B cell (primary cell): ENCODE measurements around the gene CHPF2. TPM values are rescaled to one million over a fixed set of nuclear protein-coding genes. Genes with fewer than 3 reads are reported as not detected.

Experiments
- ATAC-seq: fragments of 200-7000 bp; cut with Tn5 transposase; one replicate; pipeline ENCODE4 v1.10.0; 2021; ENCODE audit warnings: low read depth, mild to moderate bottlenecking, moderate number of reproducible peaks, moderate library complexity
- CTCF ChIA-PET: fragments of 350-600 bp; sonication (Branson Sonifier 250); formaldehyde crosslinking; loops from one replicate; lab custom pipeline; 2021; ENCODE audit warnings: antibody characterized with exemption, inconsistent platforms; lab: Charles Lee
- POLR2A ChIA-PET: fragments of 350-600 bp; sonication (Branson Sonifier 250); formaldehyde crosslinking; loops from one replicate; lab custom pipeline; 2021; ENCODE audit warnings: antibody characterized with exemption; lab: Charles Lee
- DNase-seq: peaks from one replicate; pipeline ENCODE4 v3.0.0; 2013
- H2AFZ ChIP-seq: 2 replicates; pipeline ENCODE4 v1.6.1; 2012; ENCODE audit warnings: mild to moderate bottlenecking, low read depth, low read length; ENCODE audit not compliant: insufficient read depth, poor library complexity, severe bottlenecking
- H3K27ac ChIP-seq, 2 donors: 1 replicate in 1 of 2; 2 replicates in 1 of 2; pipeline ENCODE4 v1.5.1; 2012 to 2013; ENCODE audit warnings: low read length in 2 of 2, mild to moderate bottlenecking in 2 of 2, moderate library complexity in 1 of 2
- H3K27me3 ChIP-seq, 4 experiments: fragments of 200-600 bp in 1 of 4; sonication (generic) in 1 of 4; replicated peaks in 1 of 4; 1 replicate in 2 of 4; 2 replicates in 2 of 4; pipeline versions ENCODE4 v1.6.1 to v1.7.0; 2013 to 2016; ENCODE audit warnings: low read length in 3 of 4, mild to moderate bottlenecking in 2 of 4, mixed read lengths in 1 of 4, moderate library complexity in 1 of 4; ENCODE audit not compliant: insufficient read depth in 4 of 4, control insufficient read depth in 3 of 4; ENCODE audit errors: control extremely low read depth in 1 of 4
- H3K36me3 ChIP-seq, 2 experiments: replicated peaks in 1 of 2; 1 replicate in 1 of 2; 2 replicates in 1 of 2; pipeline versions ENCODE4 v1.6.1 to v1.7.1; 2013; ENCODE audit warnings: low read length in 1 of 2; ENCODE audit not compliant: insufficient read depth in 2 of 2, control insufficient read depth in 1 of 2; ENCODE audit errors: control extremely low read depth in 1 of 2, extremely low read depth in 1 of 2
- H3K4me1 ChIP-seq, 2 donors: fragments of 200-600 bp in 1 of 2; sonication (generic) in 1 of 2; 1 replicate in 1 of 2; 2 replicates in 1 of 2; pipeline versions ENCODE4 v1.5.1 to v1.6.1; 2013 to 2017; ENCODE audit warnings: low read length in 2 of 2; ENCODE audit not compliant: control insufficient read depth in 2 of 2, insufficient read depth in 2 of 2
- H3K4me2 ChIP-seq: replicated peaks from 2 replicates; pipeline ENCODE3; 2012; ENCODE audit warnings: mild to moderate bottlenecking, low read depth, low read length; ENCODE audit not compliant: poor library complexity, severe bottlenecking
- H3K4me3 ChIP-seq, 5 experiments: fragments of 200-600 bp in 1 of 5; sonication (generic) in 1 of 5; 1 replicate in 3 of 5; 2 replicates in 2 of 5; pipeline versions ENCODE4 v1.5.1 to v1.7.0; 2011 to 2016; ENCODE audit warnings: low read length in 4 of 5, mild to moderate bottlenecking in 4 of 5, low read depth in 2 of 5, control low read depth in 1 of 5, moderate library complexity in 1 of 5; ENCODE audit not compliant: insufficient read depth in 1 of 5; ENCODE audit errors: control extremely low read depth in 1 of 5, extremely low read depth in 1 of 5
- H3K79me2 ChIP-seq: fragments of 200-600 bp; sonication (generic); one replicate; pipeline ENCODE4 v1.6.0; 2016; ENCODE audit warnings: low read length; ENCODE audit not compliant: control insufficient read depth, insufficient read depth
- H3K9ac ChIP-seq: fragments of 200-600 bp; sonication (generic); 2 replicates; pipeline ENCODE4 v1.6.1; 2017; ENCODE audit warnings: mild to moderate bottlenecking, low read length, moderate library complexity
- H3K9me3 ChIP-seq, 3 donors: one replicate each; pipeline versions ENCODE4 v1.6.1 to v1.7.1; 2013; ENCODE audit warnings: low read length in 2 of 3; ENCODE audit not compliant: control insufficient read depth in 2 of 3, insufficient read depth in 1 of 3; ENCODE audit errors: control extremely low read depth in 1 of 3
- H4K20me1 ChIP-seq: 2 replicates; pipeline ENCODE4 v1.6.0; 2012; ENCODE audit warnings: mild to moderate bottlenecking, low read length; ENCODE audit not compliant: insufficient read depth, control insufficient read depth, poor library complexity, severe bottlenecking
- H3K27ac Mint-ChIP-seq: one replicate; pipeline ENCODE4 v1.8.0; 2021; ENCODE audit warnings: mixed read lengths
- H3K27me3 Mint-ChIP-seq: one replicate; pipeline ENCODE4 v1.8.0; 2021; ENCODE audit warnings: mixed read lengths
- H3K4me1 Mint-ChIP-seq: one replicate; pipeline ENCODE4 v1.8.0; 2021; ENCODE audit warnings: mixed read lengths
- H3K4me3 Mint-ChIP-seq: one replicate; pipeline ENCODE4 v1.8.0; 2021; ENCODE audit warnings: mixed read lengths
- H3K9me3 Mint-ChIP-seq: one replicate; pipeline ENCODE4 v1.8.0; 2022; ENCODE audit warnings: mixed read lengths; ENCODE audit not compliant: insufficient read depth
- EZH2 ChIP-seq: IDR thresholded peaks from 2 replicates; pipeline ENCODE4 v1.6.1; 2012; ENCODE audit warnings: borderline replicate concordance, low read depth, mild to moderate bottlenecking, moderate library complexity, low read length; ENCODE audit not compliant: insufficient read depth, poor library complexity, severe bottlenecking
- WGBS: methylation state at CpG from one replicate; pipeline ENCODE4 v1.1.5; 2013; ENCODE audit warnings: missing lambda C conversion rate; ENCODE audit not compliant: insufficient coverage; 5-methylcytosine and 5-hydroxymethylcytosine counted together
- intact Hi-C: fragments of 100-400 bp; cut with micrococcal nuclease; formaldehyde crosslinking; loops from one replicate; pipeline ENCODE4 v1.10.0; 2022
- polyA plus RNA-seq: library from polyadenylated mRNA; depleted of rRNA; stranded (reverse); fragments of >200 nt; gene quantifications from 2 replicates; pipeline ENCODE4 v1.2.3, GENCODE V29; 2012
- total RNA-seq, 2 donors: library from RNA; stranded (reverse); fragments of 120-200 nt in 1 of 2; gene quantifications; 1 replicate in 1 of 2; 2 replicates in 1 of 2; pipeline versions ENCODE4 v1.2.3 to v1.2.4, GENCODE V29; 2013 to 2022
- TF ChIP-seq, protein P1 (sequence below): fragments of 200-600 bp; IDR thresholded peaks from one replicate; pipeline ENCODE4 v1.8.0; 2022; ENCODE audit warnings: antibody characterized with exemption, mild to moderate bottlenecking

CHPF2 gene
- total and polyA plus RNA-seq, 2 donors (not counting 1 experiment from before 2014, with no cell fraction given): 39.4 to 39.9 TPM

- Mint-ChIP-seq H3K27ac (no peak overlapping the region), H3K4me3 (no peak overlapping the region)
- POLR2A ChIA-PET: no interaction called here
These were observed 25.0 kb upstream of the CHPF2 start for GRCh38 chr7:151207315-151207714.

DNA sequence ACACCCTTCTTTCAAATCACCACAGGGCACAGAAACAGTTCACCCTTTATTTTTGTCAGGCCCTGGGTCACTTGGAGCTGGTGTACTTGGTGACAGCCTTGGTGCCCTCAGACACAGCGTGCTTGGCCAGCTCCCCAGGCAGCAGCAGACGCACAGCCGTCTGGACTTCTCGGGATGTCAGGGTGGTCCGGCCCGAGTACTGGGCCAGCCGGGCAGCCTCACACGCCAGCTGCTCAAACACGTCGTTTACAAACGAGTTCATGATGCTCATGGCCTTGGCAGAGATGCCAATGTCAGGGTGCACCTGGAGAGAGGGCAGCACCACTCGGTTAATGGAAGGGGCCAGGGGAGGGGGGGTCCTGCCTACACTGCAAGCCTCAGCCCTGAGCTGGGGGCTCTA is 24.5 kb upstream of the CHPF2 start:
- ChIA-PET CTCF (no interaction called here), POLR2A (interaction anchor here (0.6 kb wide), 1 partner anchor 19 kb away, joined by 3 read pairs; no protein-coding TSS in a partner anchor)
- no peak overlapping the region for H3K4me3 Mint-ChIP-seq
- no peaks in the 10 kb centered on the region for H3K4me1 Mint-ChIP-seq
- H3K27ac ChIP-seq: no peak overlapping the region
- H3K4me2 ChIP-seq: no peak overlapping the region
- TF ChIP-seq EZH2: no peak
- TF ChIP-seq, protein P1, sequence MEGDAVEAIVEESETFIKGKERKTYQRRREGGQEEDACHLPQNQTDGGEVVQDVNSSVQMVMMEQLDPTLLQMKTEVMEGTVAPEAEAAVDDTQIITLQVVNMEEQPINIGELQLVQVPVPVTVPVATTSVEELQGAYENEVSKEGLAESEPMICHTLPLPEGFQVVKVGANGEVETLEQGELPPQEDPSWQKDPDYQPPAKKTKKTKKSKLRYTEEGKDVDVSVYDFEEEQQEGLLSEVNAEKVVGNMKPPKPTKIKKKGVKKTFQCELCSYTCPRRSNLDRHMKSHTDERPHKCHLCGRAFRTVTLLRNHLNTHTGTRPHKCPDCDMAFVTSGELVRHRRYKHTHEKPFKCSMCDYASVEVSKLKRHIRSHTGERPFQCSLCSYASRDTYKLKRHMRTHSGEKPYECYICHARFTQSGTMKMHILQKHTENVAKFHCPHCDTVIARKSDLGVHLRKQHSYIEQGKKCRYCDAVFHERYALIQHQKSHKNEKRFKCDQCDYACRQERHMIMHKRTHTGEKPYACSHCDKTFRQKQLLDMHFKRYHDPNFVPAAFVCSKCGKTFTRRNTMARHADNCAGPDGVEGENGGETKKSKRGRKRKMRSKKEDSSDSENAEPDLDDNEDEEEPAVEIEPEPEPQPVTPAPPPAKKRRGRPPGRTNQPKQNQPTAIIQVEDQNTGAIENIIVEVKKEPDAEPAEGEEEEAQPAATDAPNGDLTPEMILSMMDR: no peak
- no peak overlapping the region for H3K27ac Mint-ChIP-seq
- ATAC-seq: no peak
- H3K79me2 ChIP-seq: no peaks in the 10 kb centered on the region
- intact Hi-C loops: no loop called here
- no peaks in the 10 kb centered on the region for H3K9me3 ChIP-seq
- peaks cover 0 to 22% (median 1%) of the 10 kb centered on the region in 4 experiments for H3K27me3 ChIP-seq
- no peaks in the 10 kb centered on the region for H3K9me3 Mint-ChIP-seq
- H3K4me3 ChIP-seq: no peak overlapping the region
- no peaks in the 10 kb centered on the region for H3K4me1 ChIP-seq
- no peaks in the 10 kb centered on the region for H3K36me3 ChIP-seq
- WGBS: 90% methylated on average over 12 of the region's 12 CpGs
- no peak overlapping the region for H2AFZ ChIP-seq
- no peak overlapping the region for H3K9ac ChIP-seq
- H4K20me1 ChIP-seq: no peaks in the 10 kb centered on the region
- no peak for DNase-seq
- peaks cover 18% of the 10 kb centered on the region for H3K27me3 Mint-ChIP-seq

More at GRCh38 chr7:151207315-151207714, 25.0 kb upstream of the CHPF2 start:
- H3K27ac ChIP-seq: no peak overlapping the region
- H3K4me2 ChIP-seq: no peak overlapping the region
- no peaks in the 10 kb centered on the region for H3K79me2 ChIP-seq
- Mint-ChIP-seq H3K4me1 (no peaks in the 10 kb centered on the region), H3K27me3 (peaks cover 18% of the 10 kb centered on the region), H3K9me3 (no peaks in the 10 kb centered on the region)
- no peak for ATAC-seq
- no peak overlapping the region for H3K4me3 ChIP-seq
- H3K36me3 ChIP-seq: no peaks in the 10 kb centered on the region
- no peak overlapping the region for H2AFZ ChIP-seq
- WGBS: 9% methylated on average over 9 of the region's 9 CpGs
- H3K27me3 ChIP-seq: peaks cover 0 to 22% (median 1%) of the 10 kb centered on the region in 4 experiments
- TF ChIP-seq, protein P1: no peak
- TF ChIP-seq EZH2: no peak
- intact Hi-C loops: no loop called here
- no peaks in the 10 kb centered on the region for H3K4me1 ChIP-seq
- H3K9ac ChIP-seq: no peak overlapping the region
- CTCF ChIA-PET: no interaction called here
- no peak for DNase-seq
- H3K9me3 ChIP-seq: no peaks in the 10 kb centered on the region
- H4K20me1 ChIP-seq: no peaks in the 10 kb centered on the region
